ENCODE measurements around the gene LARP6.

DNA sequence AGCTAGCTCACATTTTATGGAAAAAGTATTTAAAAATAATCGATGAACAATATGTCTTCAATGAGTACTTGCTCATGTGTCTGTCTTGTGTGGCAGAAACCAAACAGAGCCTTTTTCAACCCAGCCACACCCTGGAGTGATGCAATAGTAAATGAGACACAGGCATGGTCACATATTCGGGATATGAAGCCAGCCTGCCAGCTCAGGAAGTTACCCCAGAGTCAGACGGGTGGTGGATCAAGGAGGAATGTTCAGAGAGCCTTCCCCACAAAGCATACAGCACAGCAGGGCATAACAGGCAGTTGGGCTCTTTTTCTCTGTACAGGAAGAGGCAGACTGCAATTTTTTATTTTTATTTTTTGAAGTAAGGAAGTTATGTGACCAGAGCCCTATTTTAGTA is 27.3 kb downstream of the LARP6 start:
- no peak for TF ChIP-seq CTCF (IDR thresholded peaks at IDR 0.05)
- no peak for TF ChIP-seq POLR2A (IDR thresholded peaks at IDR 0.05)

Data from body of pancreas (tissue), 4 donors.